ENCODE data around the gene PKD1L1. TPM values are rescaled to one million over a fixed set of nuclear protein-coding genes. Genes with fewer than 3 reads are reported as not detected.

Gene PKD1L1
- polyA plus RNA-seq, 1 of the 3 experiments (the other 2 are of a cell fraction) = 0.10 TPM

DNA sequence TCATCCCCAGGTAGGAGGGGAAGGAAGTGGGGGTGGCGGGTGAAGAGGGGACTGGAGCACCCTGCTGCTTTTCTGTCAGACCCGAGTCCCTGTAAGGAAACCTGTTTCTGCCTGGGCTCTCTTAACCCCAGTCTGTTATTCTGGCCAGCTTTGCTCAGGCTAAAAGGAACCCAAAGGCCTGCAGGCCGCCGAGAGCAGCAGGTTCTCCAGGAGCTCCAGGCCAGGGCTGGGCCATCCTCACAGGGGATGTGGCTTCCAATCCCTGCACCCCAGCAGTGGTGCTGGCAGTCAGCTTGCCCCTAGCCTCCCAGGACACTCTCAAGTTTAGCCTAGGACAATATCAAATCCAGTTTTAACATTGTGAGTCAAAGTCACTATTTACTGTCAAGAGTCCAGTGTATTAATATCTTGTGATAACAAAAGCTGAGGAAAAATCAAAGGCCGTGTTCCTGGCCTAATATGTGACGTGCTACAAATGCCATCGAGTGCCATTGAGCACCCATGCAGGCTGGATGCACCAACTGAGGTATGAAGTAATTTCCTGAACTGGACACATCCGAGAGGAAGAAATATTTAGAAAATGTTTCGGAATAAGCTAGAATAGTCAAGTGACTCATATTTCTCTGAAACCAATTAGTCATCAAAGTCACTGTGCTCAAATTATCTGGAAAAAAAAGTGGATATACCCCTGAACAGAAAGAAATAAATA is 7.0 kb downstream of the PKD1L1 start (continued):
- TF ChIP-seq NRF1 (IDR thresholded peaks at IDR 0.05; ENCODE audit: low read depth, low read length) = no peak

DNA sequence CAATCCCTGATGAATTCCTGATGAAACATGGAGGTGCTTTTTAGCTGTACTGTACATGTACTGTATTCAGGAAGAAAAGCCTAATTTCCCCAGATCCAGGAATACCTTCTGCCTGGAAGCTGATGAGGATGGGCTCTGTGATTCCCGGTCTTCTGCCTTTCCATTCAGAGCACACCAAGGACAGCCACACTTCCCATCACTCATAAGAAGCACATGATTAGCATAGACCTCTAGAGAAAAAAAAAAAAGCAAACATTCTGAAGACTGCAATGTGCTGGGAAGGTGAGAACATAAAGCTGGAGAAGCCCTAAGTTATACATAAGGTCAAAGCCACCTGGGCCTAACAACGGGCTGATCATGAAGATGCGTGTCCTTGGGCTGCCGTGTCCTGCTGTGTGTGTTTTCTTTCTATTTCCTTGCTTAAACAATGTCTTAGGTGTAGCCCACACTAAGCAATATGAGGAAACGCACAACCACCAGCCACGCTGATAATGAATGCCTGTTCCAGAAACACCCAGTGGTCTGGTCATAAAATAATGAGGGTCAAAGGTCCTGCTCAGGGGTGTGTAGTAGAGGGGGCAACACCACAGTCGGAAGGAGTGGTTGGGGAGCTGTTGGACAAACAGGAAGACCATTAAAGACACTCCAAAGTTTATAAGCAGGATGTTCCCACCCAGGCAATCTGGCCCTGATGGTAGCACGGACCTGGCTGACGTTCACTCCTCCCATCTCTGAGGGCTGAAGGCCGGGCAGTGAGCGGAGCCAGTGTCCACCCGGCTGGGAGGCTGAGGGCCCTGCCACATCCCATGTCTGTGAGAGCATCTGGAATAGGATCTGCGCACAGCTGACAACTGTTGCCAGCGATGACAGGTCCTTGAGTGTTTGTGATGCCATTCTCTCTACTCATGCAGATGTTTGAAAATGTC is 7.9 kb downstream of the PKD1L1 start:
- peak overlapping the region; percentile 51 for H3K9ac ChIP-seq
- 89% methylated on average over 14 of the region's 14 CpGs for WGBS (ENCODE audit: low lambda C conversion rate)

DNA sequence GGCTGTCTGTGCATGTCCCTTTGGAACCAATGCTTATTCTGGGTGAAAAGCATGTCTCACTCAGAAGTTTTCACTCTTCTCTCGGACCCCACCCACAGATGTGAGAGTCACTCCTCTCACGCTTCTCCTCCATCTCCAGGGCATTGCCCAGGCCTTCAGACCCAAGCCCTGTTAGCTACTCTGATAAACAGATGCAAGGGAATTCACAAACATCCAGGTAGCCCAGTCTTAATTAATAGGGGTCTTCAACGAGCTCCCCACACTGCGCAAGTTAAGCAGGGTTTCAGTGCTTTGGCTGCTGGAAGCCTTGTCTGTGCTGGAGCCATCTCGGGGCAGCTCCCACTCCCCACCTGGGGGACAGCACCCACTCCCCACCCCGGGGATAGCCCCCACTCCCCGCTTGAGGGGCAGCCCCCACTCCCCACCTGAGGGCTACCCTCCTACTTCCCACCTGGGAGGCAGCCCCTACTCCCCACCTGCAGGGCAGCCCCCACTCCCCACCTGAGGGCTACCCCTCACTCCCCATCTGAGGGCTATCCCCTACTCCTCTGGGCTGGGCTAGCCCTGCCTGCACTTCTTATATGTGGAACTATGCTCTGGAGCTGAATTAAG is 8.7 kb downstream of the PKD1L1 start:
- Histone ChIP-seq H3K27me3 (ENCODE audit: insufficient read depth) (no peaks in the 10 kb centered on the region), H3K27ac (ENCODE audit: low read depth in 2 of 2, low read length in 1 of 2) (no peak overlapping the region), H3K36me3 (replicated peaks in 1 of 2; ENCODE audit: control insufficient read depth in 1 of 2, insufficient read depth in 2 of 2, low read length in 1 of 2) (no peaks in the 10 kb centered on the region), H3K4me3 (ENCODE audit: low read depth in 2 of 2, low read length in 1 of 2) (no peak overlapping the region), H3F3A (replicated peaks; ENCODE audit: insufficient read depth) (peaks cover 17% of the 10 kb centered on the region), H4K20me1 (ENCODE audit: insufficient read depth) (no peaks in the 10 kb centered on the region), H3K9ac (no peak overlapping the region), H3K9me3 (no peaks in the 10 kb centered on the region), H3K9me2 (no peaks in the 10 kb centered on the region), H3K4me2 (no peak overlapping the region), H3K4me1 (ENCODE audit: control insufficient read depth in 1 of 2, insufficient read depth in 2 of 2, low read depth in 1 of 2, low read length in 1 of 2) (peaks cover 25 to 38% of the 10 kb centered on the region in 2 experiments), H3K79me2 (ENCODE audit: insufficient read depth) (no peaks in the 10 kb centered on the region), H2AFZ (ENCODE audit: low read depth) (no peak overlapping the region)
- DNase-seq = no peak
- ChIA-PET POLR2A (no interaction called here), CTCF (interaction anchor here (0.6 to 6.5 kb wide), 8 partner anchors 10 to 1826 kb away, joined by 3 to 39 read pairs (median 3); no protein-coding TSS in a partner anchor)
- TF ChIP-seq SIN3A (IDR thresholded peaks at IDR 0.05; ENCODE audit: borderline replicate concordance, low read depth, low read length) (no peak), FOXJ3 (CRISPR knock-in tag; IDR thresholded peaks at IDR 0.05) (no peak), JUND (IDR thresholded peaks at IDR 0.05) (no peak), TAF1 (IDR thresholded peaks at IDR 0.05; ENCODE audit: borderline replicate concordance, low read depth, low read length) (no peak), RFX5 (IDR thresholded peaks at IDR 0.05; ENCODE audit: low read length) (no peak), RAD21 (IDR thresholded peaks at IDR 0.05; ENCODE audit: low read length) (no peak)
- TF ChIP-seq, protein P1, sequence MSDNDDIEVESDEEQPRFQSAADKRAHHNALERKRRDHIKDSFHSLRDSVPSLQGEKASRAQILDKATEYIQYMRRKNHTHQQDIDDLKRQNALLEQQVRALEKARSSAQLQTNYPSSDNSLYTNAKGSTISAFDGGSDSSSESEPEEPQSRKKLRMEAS (IDR thresholded peaks at IDR 0.05; ENCODE audit: low read depth) = no peak
- TF ChIP-seq, protein P2, sequence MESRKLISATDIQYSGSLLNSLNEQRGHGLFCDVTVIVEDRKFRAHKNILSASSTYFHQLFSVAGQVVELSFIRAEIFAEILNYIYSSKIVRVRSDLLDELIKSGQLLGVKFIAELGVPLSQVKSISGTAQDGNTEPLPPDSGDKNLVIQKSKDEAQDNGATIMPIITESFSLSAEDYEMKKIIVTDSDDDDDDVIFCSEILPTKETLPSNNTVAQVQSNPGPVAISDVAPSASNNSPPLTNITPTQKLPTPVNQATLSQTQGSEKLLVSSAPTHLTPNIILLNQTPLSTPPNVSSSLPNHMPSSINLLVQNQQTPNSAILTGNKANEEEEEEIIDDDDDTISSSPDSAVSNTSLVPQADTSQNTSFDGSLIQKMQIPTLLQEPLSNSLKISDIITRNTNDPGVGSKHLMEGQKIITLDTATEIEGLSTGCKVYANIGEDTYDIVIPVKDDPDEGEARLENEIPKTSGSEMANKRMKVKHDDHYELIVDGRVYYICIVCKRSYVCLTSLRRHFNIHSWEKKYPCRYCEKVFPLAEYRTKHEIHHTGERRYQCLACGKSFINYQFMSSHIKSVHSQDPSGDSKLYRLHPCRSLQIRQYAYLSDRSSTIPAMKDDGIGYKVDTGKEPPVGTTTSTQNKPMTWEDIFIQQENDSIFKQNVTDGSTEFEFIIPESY (IDR thresholded peaks at IDR 0.05; ENCODE audit: borderline replicate concordance, low read depth) = no peak
- 98% methylated on average over 4 of the region's 7 CpGs for WGBS (ENCODE audit: low lambda C conversion rate)

More for the DNA sequence above, 7.9 kb downstream of the PKD1L1 start:
- ChIA-PET POLR2A (no interaction called here), CTCF (interaction anchor here (0.6 to 6.5 kb wide), 5 partner anchors 11 to 1827 kb away, joined by 3 to 39 read pairs (median 7); no protein-coding TSS in a partner anchor)
- Histone ChIP-seq H3K27me3 (ENCODE audit: insufficient read depth) (no peaks in the 10 kb centered on the region), H3K9me3 (no peaks in the 10 kb centered on the region), H3K4me2 (peak overlapping the region; percentile 73), H3K4me1 (ENCODE audit: control insufficient read depth in 1 of 2, insufficient read depth in 2 of 2, low read depth in 1 of 2, low read length in 1 of 2) (peaks cover 25 to 43% of the 10 kb centered on the region in 2 experiments), H3F3A (replicated peaks; ENCODE audit: insufficient read depth) (peaks cover 17% of the 10 kb centered on the region), H3K9me2 (no peaks in the 10 kb centered on the region), H3K79me2 (ENCODE audit: insufficient read depth) (no peaks in the 10 kb centered on the region), H3K27ac (ENCODE audit: low read depth in 2 of 2, low read length in 1 of 2) (peak overlapping the region; percentile 78 to 82; a peak in 3 of 4 replicates), H4K20me1 (ENCODE audit: insufficient read depth) (no peaks in the 10 kb centered on the region), H3K36me3 (replicated peaks in 1 of 2; ENCODE audit: control insufficient read depth in 1 of 2, insufficient read depth in 2 of 2, low read length in 1 of 2) (no peaks in the 10 kb centered on the region), H2AFZ (ENCODE audit: low read depth) (peak overlapping the region; percentile 71; the same call in 1 of the 2 replicates), H3K4me3 (ENCODE audit: low read depth in 2 of 2, low read length in 1 of 2) (no peak overlapping the region)
- DNase-seq = no peak
- TF ChIP-seq JUND (IDR thresholded peaks at IDR 0.05) = no peak
- no peak for TF ChIP-seq SMC3 (IDR thresholded peaks at IDR 0.05; ENCODE audit: low read depth, low read length)
- TF ChIP-seq RXRA (IDR thresholded peaks at IDR 0.05; ENCODE audit: borderline replicate concordance, low read depth) = no peak
- TF ChIP-seq, protein P3, sequence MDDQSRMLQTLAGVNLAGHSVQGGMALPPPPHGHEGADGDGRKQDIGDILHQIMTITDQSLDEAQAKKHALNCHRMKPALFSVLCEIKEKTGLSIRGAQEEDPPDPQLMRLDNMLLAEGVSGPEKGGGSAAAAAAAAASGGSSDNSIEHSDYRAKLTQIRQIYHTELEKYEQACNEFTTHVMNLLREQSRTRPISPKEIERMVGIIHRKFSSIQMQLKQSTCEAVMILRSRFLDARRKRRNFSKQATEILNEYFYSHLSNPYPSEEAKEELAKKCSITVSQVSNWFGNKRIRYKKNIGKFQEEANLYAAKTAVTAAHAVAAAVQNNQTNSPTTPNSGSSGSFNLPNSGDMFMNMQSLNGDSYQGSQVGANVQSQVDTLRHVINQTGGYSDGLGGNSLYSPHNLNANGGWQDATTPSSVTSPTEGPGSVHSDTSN (IDR thresholded peaks at IDR 0.05) = peak; percentile 40
- no peak for TF ChIP-seq POLR2AphosphoS5 (IDR thresholded peaks at IDR 0.05; ENCODE audit: low read depth, low read length)
- TF ChIP-seq NFIC (IDR thresholded peaks at IDR 0.05; ENCODE audit: borderline replicate concordance) = no peak
- TF ChIP-seq FOSL2 (IDR thresholded peaks at IDR 0.05; ENCODE audit: borderline replicate concordance, low read depth) = peak; percentile 29; the same call in 1 of the 2 replicates
- no peak for TF ChIP-seq YY1 (IDR thresholded peaks at IDR 0.05; ENCODE audit: low read depth)

Data from SK-N-SH (cell line).